ENCODE measurements around the gene PRRC2B. TPM values are rescaled to one million over a fixed set of nuclear protein-coding genes. Genes with fewer than 3 reads are reported as not detected.

Gene PRRC2B
- total RNA-seq, 1 donor = 70.9 TPM

- no peak overlapping the region for H2AFZ ChIP-seq (ENCODE audit: low read length)
- peaks cover 76% of the 10 kb centered on the region for H3K79me2 ChIP-seq (ENCODE audit: insufficient read depth, low read length)
- TF ChIP-seq CTCF (IDR thresholded peaks at IDR 0.05; ENCODE audit: extremely low read depth, low read depth, low read length) = no peak
- no peaks in the 10 kb centered on the region for H3K4me1 ChIP-seq (ENCODE audit: insufficient read depth, low read length)
- peak; percentile 89 for DNase-seq (ENCODE audit: insufficient read length, low spot score, missing footprints)
- no peak overlapping the region for H3K4me3 ChIP-seq (ENCODE audit: insufficient read depth, low read length)
- H3K27me3 ChIP-seq (ENCODE audit: insufficient read depth, low read length) = no peaks in the 10 kb centered on the region
- no peaks in the 10 kb centered on the region for H3K9me3 ChIP-seq (ENCODE audit: low read depth, low read length)
- no peak overlapping the region for H3K4me2 ChIP-seq (ENCODE audit: insufficient read depth, low read length)
- peak overlapping the region; percentile 37 for H3K27ac ChIP-seq (ENCODE audit: low read depth, low read length)
- peaks cover 16% of the 10 kb centered on the region for H4K20me1 ChIP-seq (ENCODE audit: insufficient read depth, low read length)
- peaks cover 77% of the 10 kb centered on the region for H3K36me3 ChIP-seq (ENCODE audit: insufficient read depth, low read length)
These were observed 53.3 kb downstream of the PRRC2B start for GRCh38 chr9:131447148-131447547.

- Histone ChIP-seq H3K36me3 (ENCODE audit: insufficient read depth, low read length) (peaks cover 77% of the 10 kb centered on the region), H3K79me2 (ENCODE audit: insufficient read depth, low read length) (peaks cover 75% of the 10 kb centered on the region), H3K4me2 (ENCODE audit: insufficient read depth, low read length) (no peak overlapping the region), H3K9me3 (ENCODE audit: low read depth, low read length) (no peaks in the 10 kb centered on the region), H3K4me3 (ENCODE audit: insufficient read depth, low read length) (no peak overlapping the region), H2AFZ (ENCODE audit: low read length) (no peak overlapping the region), H3K4me1 (ENCODE audit: insufficient read depth, low read length) (no peaks in the 10 kb centered on the region), H4K20me1 (ENCODE audit: insufficient read depth, low read length) (peaks cover 13% of the 10 kb centered on the region), H3K27ac (ENCODE audit: low read depth, low read length) (no peak overlapping the region), H3K27me3 (ENCODE audit: insufficient read depth, low read length) (no peaks in the 10 kb centered on the region)
- no peak for TF ChIP-seq CTCF (IDR thresholded peaks at IDR 0.05; ENCODE audit: extremely low read depth, low read depth, low read length)
- DNase-seq (ENCODE audit: insufficient read length, low spot score, missing footprints) = no peak
These were observed 53.7 kb downstream of the PRRC2B start for GRCh38 chr9:131447600-131447999.

- H3K79me2 ChIP-seq (ENCODE audit: insufficient read depth, low read length) = peaks cover 80% of the 10 kb centered on the region
- H3K4me1 ChIP-seq (ENCODE audit: insufficient read depth, low read length) = no peaks in the 10 kb centered on the region
- H3K4me2 ChIP-seq (ENCODE audit: insufficient read depth, low read length) = no peak overlapping the region
- H3K36me3 ChIP-seq (ENCODE audit: insufficient read depth, low read length) = peaks cover 82% of the 10 kb centered on the region
- peaks cover 18% of the 10 kb centered on the region for H4K20me1 ChIP-seq (ENCODE audit: insufficient read depth, low read length)
- no peak for DNase-seq (ENCODE audit: insufficient read length, low spot score, missing footprints)
- H3K27me3 ChIP-seq (ENCODE audit: insufficient read depth, low read length) = no peaks in the 10 kb centered on the region
- H2AFZ ChIP-seq (ENCODE audit: low read length) = no peak overlapping the region
- H3K4me3 ChIP-seq (ENCODE audit: insufficient read depth, low read length) = no peak overlapping the region
- H3K27ac ChIP-seq (ENCODE audit: low read depth, low read length) = no peak overlapping the region
- H3K9me3 ChIP-seq (ENCODE audit: low read depth, low read length) = no peaks in the 10 kb centered on the region
- no peak for TF ChIP-seq CTCF (IDR thresholded peaks at IDR 0.05; ENCODE audit: extremely low read depth, low read depth, low read length)
These were observed 54.9 kb downstream of the PRRC2B start for GRCh38 chr9:131448818-131449217.

GRCh38 chr9:131449276-131449675 is 55.4 kb downstream of the PRRC2B start:
- no peak for TF ChIP-seq CTCF (IDR thresholded peaks at IDR 0.05; ENCODE audit: extremely low read depth, low read depth, low read length)
- H3K4me3 ChIP-seq (ENCODE audit: insufficient read depth, low read length) = no peak overlapping the region
- H3K36me3 ChIP-seq (ENCODE audit: insufficient read depth, low read length) = peaks cover 82% of the 10 kb centered on the region
- H2AFZ ChIP-seq (ENCODE audit: low read length) = no peak overlapping the region
- no peaks in the 10 kb centered on the region for H3K4me1 ChIP-seq (ENCODE audit: insufficient read depth, low read length)
- no peak overlapping the region for H3K27ac ChIP-seq (ENCODE audit: low read depth, low read length)
- H4K20me1 ChIP-seq (ENCODE audit: insufficient read depth, low read length) = peaks cover 17% of the 10 kb centered on the region
- no peak for DNase-seq (ENCODE audit: insufficient read length, low spot score, missing footprints)
- no peaks in the 10 kb centered on the region for H3K9me3 ChIP-seq (ENCODE audit: low read depth, low read length)
- no peaks in the 10 kb centered on the region for H3K27me3 ChIP-seq (ENCODE audit: insufficient read depth, low read length)
- H3K79me2 ChIP-seq (ENCODE audit: insufficient read depth, low read length) = peaks cover 80% of the 10 kb centered on the region
- no peak overlapping the region for H3K4me2 ChIP-seq (ENCODE audit: insufficient read depth, low read length)

All from osteoblast (primary cell).